GM18870 (cell line): ENCODE results near the gene BSPH1.
"Not testable (repeated sequence)": the region's sequence is repeated elsewhere in the genome, so short reads cannot be mapped to it uniquely, and the experiment has no call there.

Experiments used
- ATAC-seq: cut with Tn5 transposase; IDR thresholded peaks from one replicate; pipeline ENCODE4 v1.9.1; 2021; ENCODE audit warnings: moderate library complexity; ENCODE audit not compliant: unreplicated experiment

Gene BSPH1

GRCh38 chr19:47992070-47992469 is at the start of gene BSPH1:
TSS of gene BSPH1 (minus strand) at chr19:47992170. CDS start at chr19:47992081, 89 bp downstream.
- no peak for ATAC-seq

DNA sequence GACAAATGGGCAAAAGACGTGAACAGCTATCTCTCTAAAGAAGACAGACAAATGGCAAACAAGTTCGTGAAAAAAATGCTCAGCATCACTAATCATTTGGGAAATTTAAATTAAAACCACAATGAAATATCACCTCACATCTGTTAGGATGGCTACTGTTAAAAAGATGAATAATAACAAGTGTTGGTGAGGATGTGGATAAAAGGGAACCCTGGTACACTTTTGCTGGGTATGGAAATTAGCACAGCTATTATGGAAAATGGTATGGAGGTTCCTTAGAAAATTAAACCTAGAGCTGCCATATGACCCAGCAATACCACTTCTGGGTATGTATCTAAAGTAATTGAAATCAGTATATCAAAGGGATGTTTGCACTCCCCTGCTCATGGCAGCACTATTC is 44.8 kb upstream of the BSPH1 start:
- ATAC-seq: no peak

DNA sequence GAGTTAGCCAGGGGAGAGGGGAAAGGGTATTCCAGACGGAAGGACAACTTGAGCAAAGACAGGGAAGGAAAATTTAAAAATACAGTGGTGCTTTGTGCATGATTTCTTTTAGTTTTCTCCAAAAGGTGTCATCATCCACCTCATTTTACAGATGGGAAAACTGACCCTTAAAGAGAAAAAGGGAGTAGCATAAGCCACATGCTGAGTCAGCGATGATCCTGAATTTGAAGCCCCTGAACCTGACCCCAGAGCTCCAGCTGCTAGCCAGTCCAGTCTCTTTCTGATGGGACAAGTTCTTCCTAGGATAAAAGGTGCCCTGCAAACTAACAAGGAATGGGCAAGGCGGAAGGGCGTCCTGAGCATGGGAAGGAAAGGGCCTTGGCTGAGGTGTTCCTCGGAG is 41.6 kb upstream of the BSPH1 start:
- ATAC-seq: no peak

GRCh38 chr19:48030073-48030472 is 38.1 kb upstream of the BSPH1 start:
- ATAC-seq: no peak

DNA sequence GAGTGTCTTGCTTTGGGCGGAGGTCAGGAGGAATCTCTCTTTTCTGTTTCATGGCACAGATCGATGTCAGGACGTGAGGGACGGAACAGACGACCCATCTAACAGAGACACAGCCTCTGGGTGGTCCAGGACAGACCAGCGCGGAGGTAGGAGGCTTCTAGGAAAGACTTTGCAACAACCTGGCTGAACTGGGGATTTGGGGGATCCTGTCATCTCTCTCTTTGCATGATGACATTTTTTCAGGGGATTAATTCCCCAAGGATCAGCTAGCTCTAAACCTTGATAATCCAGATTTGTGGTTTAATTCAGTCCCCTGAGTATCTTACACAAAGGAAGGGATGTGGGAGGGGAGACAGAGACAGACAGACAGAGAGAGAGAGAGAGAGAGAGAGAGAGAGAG is 37.5 kb upstream of the BSPH1 start:
- no peak for ATAC-seq

- ATAC-seq: no peak
Observed at GRCh38 chr19:48025480-48025879, 33.5 kb upstream of the BSPH1 start.

DNA sequence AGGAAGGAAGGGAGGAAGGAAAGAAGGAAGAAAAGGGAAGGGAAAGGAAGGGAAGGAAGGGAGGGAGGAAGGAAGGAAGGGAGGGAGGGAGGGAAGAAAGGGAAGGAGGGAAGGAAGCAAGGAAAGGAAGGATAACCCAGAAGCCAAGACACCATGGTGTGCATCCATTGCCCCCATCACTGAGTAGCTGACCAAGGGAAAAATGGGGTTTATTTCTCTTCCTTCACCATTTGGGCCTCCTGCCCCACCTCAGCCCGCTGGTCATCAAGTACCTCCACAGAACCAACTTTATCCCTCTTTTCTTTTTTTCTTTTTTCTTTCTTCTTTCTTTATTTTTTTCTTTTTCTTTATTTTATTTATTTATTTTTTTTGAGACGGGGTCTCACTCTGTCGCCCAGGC is 31.5 kb upstream of the BSPH1 start:
- ATAC-seq: no peak

DNA sequence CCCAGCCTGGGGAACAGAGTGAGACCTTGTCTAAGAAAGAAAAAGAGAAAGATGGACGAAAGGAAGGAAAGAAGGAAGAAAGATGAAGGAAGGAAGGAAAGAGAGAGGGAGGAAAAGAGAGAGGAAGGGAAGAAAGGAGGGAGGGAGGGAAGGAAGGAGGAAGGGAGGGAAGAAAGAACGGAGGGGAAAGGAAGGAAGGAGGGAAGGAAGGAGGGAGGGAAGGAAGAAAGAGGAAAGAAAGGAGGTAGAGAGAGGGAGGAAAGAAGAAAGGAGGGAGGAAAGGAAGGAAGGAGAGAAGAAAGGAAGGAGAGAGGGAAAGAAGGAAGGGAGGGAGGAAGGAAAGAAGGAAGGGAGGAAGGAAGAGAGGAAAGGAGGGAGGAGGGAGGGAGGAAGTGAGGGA is 31.0 kb upstream of the BSPH1 start:
- ATAC-seq: no peak

DNA sequence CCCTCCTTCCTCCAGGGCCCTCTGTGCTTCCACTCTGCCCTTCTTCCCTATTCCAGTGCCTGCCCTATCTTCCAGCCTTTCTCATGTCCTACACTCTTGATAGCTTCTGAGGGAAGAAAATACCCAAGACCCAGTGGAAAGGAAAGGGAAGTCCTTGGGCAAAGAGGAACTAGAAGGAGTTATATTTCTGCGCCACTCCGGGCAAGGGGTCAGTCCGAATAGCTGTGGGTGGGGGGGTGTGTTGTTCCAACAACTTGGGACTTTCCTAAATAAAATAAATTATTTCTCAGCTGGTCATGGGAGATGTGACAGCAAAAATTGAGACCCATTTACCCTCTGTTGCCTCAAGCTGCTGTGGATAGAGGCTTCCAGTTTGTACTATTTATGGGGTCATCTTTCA is 28.7 kb upstream of the BSPH1 start:
- ATAC-seq: no peak

DNA sequence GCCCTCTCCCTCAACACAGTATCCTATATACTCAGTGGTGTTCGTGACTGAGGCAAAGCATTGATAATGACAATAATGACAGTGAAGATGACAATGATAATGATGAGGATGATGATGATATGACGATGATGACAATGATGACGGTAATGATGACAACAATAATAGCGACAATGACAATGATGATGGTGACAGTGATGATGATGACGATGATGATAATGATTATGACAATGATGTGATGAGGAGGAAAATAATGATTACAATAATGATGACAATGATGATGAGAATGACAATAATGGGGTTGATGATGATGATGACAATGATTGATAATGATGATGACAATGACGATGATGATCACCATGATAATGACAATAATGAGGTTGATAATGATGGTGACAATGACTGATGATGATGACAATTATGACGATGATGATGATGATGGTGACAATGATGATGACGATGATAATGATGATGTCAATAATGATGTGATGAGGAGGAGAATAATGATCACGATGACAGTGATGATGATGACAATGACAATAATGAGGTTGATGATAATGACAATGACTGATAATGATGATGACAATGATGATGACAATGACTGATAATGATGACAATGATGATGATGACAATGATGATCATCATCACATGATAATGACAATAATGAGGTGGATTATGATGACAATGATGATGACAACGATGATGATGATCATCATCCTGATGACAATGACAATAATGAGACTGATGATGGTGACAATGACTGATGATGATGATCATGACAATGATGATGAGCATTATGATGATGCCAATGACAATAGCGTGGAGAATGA is 19.2 kb upstream of the BSPH1 start:
- no peak for ATAC-seq

GRCh38 chr19:48006762-48007161 is 14.8 kb upstream of the BSPH1 start:
- no peak for ATAC-seq

DNA sequence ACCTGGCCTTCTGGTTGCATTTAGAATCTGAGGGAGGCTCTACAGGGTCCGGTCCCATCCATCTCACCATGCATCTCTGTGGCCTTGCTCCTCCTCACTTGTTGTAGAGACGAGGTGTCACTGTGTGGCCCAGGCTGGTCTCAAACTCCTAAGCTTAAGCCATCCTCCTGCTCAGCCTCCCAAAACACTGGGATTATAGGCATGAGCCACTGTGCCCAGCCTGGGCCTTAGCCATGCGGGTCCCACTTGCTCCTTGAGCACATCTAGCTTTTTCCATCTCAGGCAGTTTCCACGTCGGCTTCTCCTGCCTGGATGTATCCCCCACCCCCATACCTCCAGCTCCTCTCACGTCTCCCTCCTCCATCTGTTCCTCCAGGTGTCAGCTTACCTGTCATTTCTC is 12.3 kb upstream of the BSPH1 start:
- ATAC-seq: no peak

DNA sequence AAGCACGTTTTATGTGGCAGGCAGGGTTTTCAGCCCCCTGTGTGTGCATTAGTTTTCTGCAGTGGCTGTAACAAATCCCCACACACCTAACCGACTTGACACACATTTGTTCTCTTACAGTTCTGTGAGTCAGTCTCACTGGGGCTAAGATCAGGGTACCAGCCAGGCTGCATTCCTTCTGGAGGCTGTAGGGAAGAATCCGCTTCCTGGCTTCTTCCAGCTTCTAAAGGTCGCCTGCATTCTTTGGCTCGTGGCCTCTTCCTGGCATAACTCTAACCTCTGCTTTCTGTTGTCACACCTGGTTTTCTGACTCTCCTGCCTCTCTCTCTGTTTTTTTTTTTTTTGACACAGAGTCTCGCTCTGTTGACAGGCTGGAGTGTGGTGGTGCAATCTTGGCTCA is 8.9 kb upstream of the BSPH1 start:
- no peak for ATAC-seq

- no peak for ATAC-seq
Observed at GRCh38 chr19:47998800-47999199, 6.8 kb upstream of the BSPH1 start.

DNA sequence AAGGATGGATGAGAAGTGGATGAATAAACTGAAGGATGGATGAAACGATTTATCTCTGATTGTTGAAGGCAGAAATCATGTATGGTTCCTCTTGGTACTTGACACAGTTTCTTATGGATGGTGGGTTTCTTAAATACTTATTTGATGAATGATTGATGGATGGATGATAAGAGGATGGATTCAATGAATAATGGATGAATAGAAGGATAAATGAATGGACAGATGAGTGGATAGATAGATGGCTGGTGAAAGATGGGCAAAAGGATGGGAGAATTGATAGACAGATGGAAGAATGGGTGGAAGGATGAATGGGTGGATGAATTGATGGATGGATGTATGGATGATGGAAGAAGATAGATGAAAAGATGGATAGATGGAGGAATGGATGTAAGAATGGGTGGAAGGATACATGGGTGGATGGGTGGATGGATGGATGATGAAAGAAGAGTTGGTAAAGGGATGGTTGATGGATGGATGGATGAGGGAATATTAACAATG is 4.3 kb upstream of the BSPH1 start:
- no peak for ATAC-seq

- no peak for ATAC-seq
Observed at GRCh38 chr19:47994209-47994802, 2.3 kb upstream of the BSPH1 start, which contains the start of gene ELSPBP1. TSS of gene ELSPBP1 (plus strand) at chr19:47994632. CDS start at chr19:48008668, 14,036 bp downstream.

- ATAC-seq: no peak
Observed at GRCh38 chr19:47991191-47991808, 670 bp downstream of the BSPH1 start.

GRCh38 chr19:47973529-47973928 is 18.4 kb downstream of the BSPH1 start:
- no peak for ATAC-seq

GRCh38 chr19:47955936-47956335 is 36.0 kb downstream of the BSPH1 start:
- not testable (repeated sequence) for ATAC-seq

- ATAC-seq: not testable (repeated sequence)
Observed at GRCh38 chr19:47952132-47952531, 39.8 kb downstream of the BSPH1 start.

DNA sequence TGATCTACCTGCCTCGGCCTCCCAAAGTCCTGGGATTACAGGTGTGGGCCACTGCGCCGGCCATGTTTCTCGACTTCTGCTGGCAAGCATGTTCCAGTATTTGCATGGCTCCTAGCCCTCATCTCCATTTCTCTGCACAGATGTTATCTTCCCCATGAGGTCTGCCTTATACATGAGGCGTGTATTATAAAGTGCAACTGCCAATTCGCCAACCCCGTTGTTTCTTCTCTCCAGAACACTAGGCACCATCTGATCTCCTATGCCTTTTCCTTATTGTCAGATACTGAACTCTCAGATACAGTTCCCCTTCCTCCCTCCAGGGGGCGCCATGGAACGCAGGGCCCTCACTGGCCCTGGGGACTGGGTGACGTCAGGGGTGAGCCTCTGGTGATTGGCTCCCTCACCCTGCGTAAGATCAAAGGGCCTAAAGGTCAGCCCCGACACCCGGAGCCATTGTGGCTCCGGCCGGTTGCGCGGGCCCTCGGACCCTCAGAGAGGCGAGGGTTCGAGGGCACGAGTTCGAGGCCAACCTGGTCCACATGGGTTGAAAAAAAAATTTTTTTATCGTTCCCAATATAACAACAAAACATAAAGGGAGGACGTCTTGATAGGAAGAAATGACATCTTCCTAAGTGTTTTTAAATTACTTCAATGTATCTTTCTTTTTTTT is 42.0 kb downstream of the BSPH1 start:
- ATAC-seq: not testable (repeated sequence)
